ENCODE results near the gene CBR1. TPM values are rescaled to one million over a fixed set of nuclear protein-coding genes. Genes with fewer than 3 reads are reported as not detected.

Gene CBR1
- total RNA-seq, 2 experiments from 2014 or later = 12.0 TPM; not detected in 1

GRCh38 chr21:36079671-36080070 is 9.8 kb downstream of the CBR1 start:
- peaks cover 17% of the 10 kb centered on the region for H3K4me1 ChIP-seq (ENCODE audit: insufficient read depth, low read length, poor library complexity, severe bottlenecking)
- H3K4me2 ChIP-seq (ENCODE audit: low read length) = no peak overlapping the region
- ChIA-PET CTCF (ENCODE audit: unreplicated experiment) (no interaction called here), POLR2A (interaction anchor here (0.6 kb wide), 2 partner anchors 23 to 1766 kb away, joined by 3 to 4 read pairs; no protein-coding TSS in a partner anchor)
- H2AFZ ChIP-seq (ENCODE audit: low read length) = no peak overlapping the region
- no peaks in the 10 kb centered on the region for H3K79me2 ChIP-seq (ENCODE audit: insufficient read depth, low read depth, low read length)
- H3K9me2 ChIP-seq (ENCODE audit: insufficient read depth, low read length) = no peaks in the 10 kb centered on the region
- intact Hi-C loops (cut with micrococcal nuclease; ENCODE audit: unreplicated experiment) = no loop called here
- no TSS peak for BruUV-seq (replicated peaks)
- no peaks in the 10 kb centered on the region for H3K36me3 ChIP-seq (ENCODE audit: insufficient read depth, low read length)
- no peak for TF ChIP-seq EZH2phosphoT487 (IDR thresholded peaks at IDR 0.05; ENCODE audit: borderline replicate concordance, low read depth, low read length)
- H3K9me3 ChIP-seq (ENCODE audit: low read length) = no peaks in the 10 kb centered on the region
- DNase-seq (ENCODE audit: low spot score) = no peak
- H4K20me1 ChIP-seq (ENCODE audit: insufficient read depth, low read length) = no peaks in the 10 kb centered on the region
- H3K4me3 ChIP-seq (ENCODE audit: low read depth, low read length, poor library complexity, severe bottlenecking) = no peak overlapping the region
- no peak overlapping the region for H3K27ac ChIP-seq (ENCODE audit: low read depth, low read length, poor library complexity, severe bottlenecking)

GRCh38 chr21:36080386-36080785 is 10.6 kb downstream of the CBR1 start:
- CTCF ChIA-PET (ENCODE audit: unreplicated experiment) = no interaction called here
- no peaks in the 10 kb centered on the region for H3K9me3 ChIP-seq (ENCODE audit: low read length)
- POLR2A ChIA-PET = interaction anchor here (0.6 to 1.2 kb wide), 3 partner anchors 12 to 846 kb away, joined by 3 read pairs; no protein-coding TSS in a partner anchor
- intact Hi-C loops (cut with micrococcal nuclease; ENCODE audit: unreplicated experiment) = no loop called here
- peaks cover 17% of the 10 kb centered on the region for H3K4me1 ChIP-seq (ENCODE audit: insufficient read depth, low read length, poor library complexity, severe bottlenecking)
- H3K4me3 ChIP-seq (ENCODE audit: low read depth, low read length, poor library complexity, severe bottlenecking) = no peak overlapping the region
- no peaks in the 10 kb centered on the region for H3K9me2 ChIP-seq (ENCODE audit: insufficient read depth, low read length)
- no TSS peak for BruUV-seq (replicated peaks)
- TF ChIP-seq EZH2phosphoT487 (IDR thresholded peaks at IDR 0.05; ENCODE audit: borderline replicate concordance, low read depth, low read length) (no peak), CTCF (conservative IDR thresholded peaks at IDR 0.05; ENCODE audit: low read length) (no peak)
- H3K4me2 ChIP-seq (ENCODE audit: low read length) = no peak overlapping the region
- H2AFZ ChIP-seq (ENCODE audit: low read length) = no peak overlapping the region
- H4K20me1 ChIP-seq (ENCODE audit: insufficient read depth, low read length) = no peaks in the 10 kb centered on the region
- no peaks in the 10 kb centered on the region for H3K36me3 ChIP-seq (ENCODE audit: insufficient read depth, low read length)
- no peaks in the 10 kb centered on the region for H3K79me2 ChIP-seq (ENCODE audit: insufficient read depth, low read depth, low read length)
- DNase-seq (ENCODE audit: low spot score) = no peak
- no peak overlapping the region for H3K27ac ChIP-seq (ENCODE audit: low read depth, low read length, poor library complexity, severe bottlenecking)

- intact Hi-C loops (cut with micrococcal nuclease; ENCODE audit: unreplicated experiment) = no loop called here
- H3K79me2 ChIP-seq (ENCODE audit: insufficient read depth, low read depth, low read length) = no peaks in the 10 kb centered on the region
- H3K4me3 ChIP-seq (ENCODE audit: low read depth, low read length, poor library complexity, severe bottlenecking) = no peak overlapping the region
- no peaks in the 10 kb centered on the region for H3K9me3 ChIP-seq (ENCODE audit: low read length)
- H3K4me1 ChIP-seq (ENCODE audit: insufficient read depth, low read length, poor library complexity, severe bottlenecking) = peaks cover 11% of the 10 kb centered on the region
- CTCF ChIA-PET (ENCODE audit: unreplicated experiment) = no interaction called here
- H3K36me3 ChIP-seq (ENCODE audit: insufficient read depth, low read length) = no peaks in the 10 kb centered on the region
- H3K9me2 ChIP-seq (ENCODE audit: insufficient read depth, low read length) = no peaks in the 10 kb centered on the region
- no peak overlapping the region for H3K4me2 ChIP-seq (ENCODE audit: low read length)
- no TSS peak for BruUV-seq (replicated peaks)
- TF ChIP-seq EZH2phosphoT487 (IDR thresholded peaks at IDR 0.05; ENCODE audit: borderline replicate concordance, low read depth, low read length) (no peak), CTCF (conservative IDR thresholded peaks at IDR 0.05; ENCODE audit: low read length) (no peak)
- POLR2A ChIA-PET = interaction anchor here (0.6 to 0.7 kb wide), 4 partner anchors 12 to 1346 kb away, joined by 3 to 5 read pairs (median 4); no protein-coding TSS in a partner anchor
- no peak for DNase-seq (ENCODE audit: low spot score)
- H2AFZ ChIP-seq (ENCODE audit: low read length) = no peak overlapping the region
- H3K27ac ChIP-seq (ENCODE audit: low read depth, low read length, poor library complexity, severe bottlenecking) = no peak overlapping the region
- H4K20me1 ChIP-seq (ENCODE audit: insufficient read depth, low read length) = no peaks in the 10 kb centered on the region
These were observed 12.4 kb downstream of the CBR1 start for GRCh38 chr21:36082237-36082664.

Measured in OCI-LY7 (cell line).